GM12878 (cell line): Measurements from ENCODE around the gene CSRP1. TPM values are rescaled to one million over a fixed set of nuclear protein-coding genes. Genes with fewer than 3 reads are reported as not detected.

Experiments
- ATAC-seq: fragments of 200-7000 bp; cut with Tn5 transposase; 3 replicates; pipeline ENCODE4 v1.9.1; 2020; ENCODE audit warnings: mild to moderate bottlenecking, moderate library complexity
- BruUV-seq: library from RNA; stranded (reverse); fragments of 400-500 nt; replicated peaks from 2 replicates; lab custom pipeline; 2021; lab: Mats Ljungman, UMichigan
- CTCF ChIA-PET: fragments of 300-600 bp; sonication (Branson Sonifier 250); formaldehyde crosslinking; extraction: SDS; loops from one replicate; lab custom pipeline; 2021; ENCODE audit warnings: inconsistent platforms; lab: Yijun Ruan, JAX
- POLR2A ChIA-PET: fragments of 350-600 bp; formaldehyde crosslinking; extraction: SDS; loops from one replicate; lab custom pipeline; 2021; ENCODE audit warnings: inconsistent platforms; lab: Charles Lee
- RAD21 ChIA-PET: fragments of 300-600 bp; sonication (Branson Sonifier 250); formaldehyde crosslinking; loops from one replicate; lab custom pipeline; 2023; ENCODE audit warnings: antibody characterized with exemption; ENCODE audit not compliant: unreplicated experiment; lab: Charles Lee
- SMC1A ChIA-PET: fragments of 300-600 bp; sonication (Branson Sonifier 250); formaldehyde crosslinking; loops from one replicate; lab custom pipeline; 2023; ENCODE audit not compliant: unreplicated experiment, uncharacterized antibody; lab: Charles Lee
- DNase-seq: peaks from one replicate; pipeline ENCODE4 v3.0.0-alpha.2; 2011; ENCODE audit warnings: low read depth, low spot score
- FAIRE-seq: peaks from 3 replicates; lab custom pipeline; 2011; peaks lifted over from hg19 to GRCh38; lab: Jason Lieb, UNC
- H2AFZ ChIP-seq: 2 replicates; pipeline ENCODE4 v1.6.0; 2011; ENCODE audit warnings: low read depth, low read length, control low read depth; ENCODE audit not compliant: control insufficient read depth
- H3K27ac ChIP-seq: 2 replicates; pipeline ENCODE4 v1.5.1; 2011; ENCODE audit warnings: control low read depth; ENCODE audit not compliant: control insufficient read depth, insufficient read depth
- H3K27me3 ChIP-seq, 2 experiments: replicated peaks in 1 of 2; 2 replicates each; pipeline versions ENCODE4 v1.6.0 to v1.6.1; 2011; ENCODE audit warnings: low read length in 1 of 2; ENCODE audit not compliant: control insufficient read depth in 2 of 2, insufficient read depth in 2 of 2
- H3K36me3 ChIP-seq, 2 experiments: 2 replicates each; pipeline ENCODE4 v1.5.1; 2011; ENCODE audit warnings: low read length in 1 of 2; ENCODE audit not compliant: control insufficient read depth in 2 of 2, insufficient read depth in 2 of 2
- H3K4me1 ChIP-seq: 2 replicates; pipeline ENCODE4 v1.6.1; 2011; ENCODE audit warnings: mild to moderate bottlenecking, low read length, moderate library complexity, mixed read lengths; ENCODE audit not compliant: control insufficient read depth, insufficient read depth
- H3K4me2 ChIP-seq: 2 replicates; pipeline ENCODE4 v1.6.0; 2011; ENCODE audit warnings: control low read depth; ENCODE audit not compliant: control insufficient read depth, insufficient read depth
- H3K4me3 ChIP-seq: fragments of 200-600 bp; sonication (generic); 2 replicates; pipeline ENCODE4 v1.5.1; 2016
- H3K79me2 ChIP-seq: 2 replicates; pipeline ENCODE4 v1.6.0; 2011; ENCODE audit warnings: low read length; ENCODE audit not compliant: control insufficient read depth, insufficient read depth
- H3K9ac ChIP-seq: 2 replicates; pipeline ENCODE4 v1.8.0; 2011; ENCODE audit warnings: low read length, control low read depth, mixed read lengths; ENCODE audit not compliant: control insufficient read depth, insufficient read depth
- H3K9me3 ChIP-seq: replicated peaks from 3 replicates; pipeline ENCODE4 v1.5.1; 2011; ENCODE audit warnings: mild to moderate bottlenecking, low read length; ENCODE audit not compliant: control insufficient read depth, insufficient read depth
- H4K20me1 ChIP-seq: 2 replicates; pipeline ENCODE4 v1.6.0; 2011; ENCODE audit not compliant: control insufficient read depth, insufficient read depth
- ASH2L ChIP-seq: fragments of 300-600, 200-600 bp; sonication (generic); IDR thresholded peaks from 2 replicates; pipeline ENCODE4 v1.6.1; 2017; ENCODE audit warnings: low read depth, mild to moderate bottlenecking, borderline replicate concordance
- CHD1 ChIP-seq: IDR thresholded peaks from 2 replicates; pipeline ENCODE4 v1.6.1; 2012; ENCODE audit warnings: low read depth, low read length, improper control_type of control experiment
- CREB1 ChIP-seq: IDR thresholded peaks from 2 replicates; pipeline ENCODE4 v1.6.1; 2012; ENCODE audit warnings: low read depth, mild to moderate bottlenecking, inconsistent platforms
- CREM ChIP-seq: IDR thresholded peaks from 2 replicates; pipeline ENCODE4 v1.6.1; 2014; ENCODE audit warnings: antibody characterized with exemption, low read depth
- FOXM1 ChIP-seq: IDR thresholded peaks from 2 replicates; pipeline ENCODE4 v1.6.1; 2012; ENCODE audit warnings: low read depth, mild to moderate bottlenecking, inconsistent platforms, low read length, moderate library complexity
- JUND ChIP-seq: IDR thresholded peaks from 2 replicates; pipeline ENCODE4 v1.6.1; 2012; ENCODE audit warnings: low read depth, mild to moderate bottlenecking, low read length, improper control_type of control experiment, moderate library complexity
- KLF5 ChIP-seq: fragments of 450-650 bp; IDR thresholded peaks from 2 replicates; pipeline ENCODE4 v1.6.1; 2014; ENCODE audit warnings: mild to moderate bottlenecking; ENCODE audit not compliant: partially characterized antibody
- MEF2A ChIP-seq: IDR thresholded peaks from 2 replicates; pipeline ENCODE4 v1.6.1; 2011; ENCODE audit warnings: low read depth, mild to moderate bottlenecking, low read length, moderate library complexity; ENCODE audit not compliant: insufficient read depth
- NR2C2 ChIP-seq: IDR thresholded peaks from 2 replicates; pipeline ENCODE4 v1.6.1; 2011; ENCODE audit warnings: borderline replicate concordance, low read depth; ENCODE audit not compliant: control insufficient read depth, insufficient read length
- RAD21 ChIP-seq: IDR thresholded peaks from 2 replicates; pipeline ENCODE4 v1.6.1; 2011; ENCODE audit warnings: mild to moderate bottlenecking, low read depth, low read length, moderate library complexity; ENCODE audit not compliant: insufficient read depth
- SIN3A ChIP-seq: IDR thresholded peaks from 2 replicates; pipeline ENCODE4 v1.6.1; 2012; ENCODE audit warnings: low read depth, low read length, improper control_type of control experiment
- ZNF207 ChIP-seq: fragments of 450-650 bp; IDR thresholded peaks from 2 replicates; pipeline ENCODE4 v1.6.1; 2014; ENCODE audit warnings: antibody characterized with exemption, mild to moderate bottlenecking, borderline replicate concordance
- WGBS: methylation state at CpG from one replicate; pipeline ENCODE4 v1.1.6; 2016; ENCODE audit warnings: low lambda C conversion rate; ENCODE audit not compliant: insufficient replicate concordance, insufficient coverage; ENCODE audit errors: missing lambda C conversion rate; 5-methylcytosine and 5-hydroxymethylcytosine counted together
- in situ Hi-C: fragments of 300-500 bp; cut with MboI; formaldehyde crosslinking; loops from 9 replicates; pipeline ENCODE4 v1.14.3; 2018; ENCODE audit warnings: mixed read lengths
- intact Hi-C: fragments of 100-400 bp; cut with micrococcal nuclease; formaldehyde crosslinking; loops from one replicate; pipeline ENCODE4 v1.14.2; 2022; ENCODE audit not compliant: unreplicated experiment
- polyA plus RNA-seq, 11 experiments: library from polyadenylated mRNA; depleted of rRNA in 4 of 11; unstranded in 6 of 11; stranded (reverse) in 5 of 11; fragments of >200 nt; fragmentation: Nextera tagmentation in 4 of 11; fragmentation: Illumina TruSeq in 1 of 11; extraction: Ambion mirVana in 4 of 11; extraction: Trizol in 1 of 11; gene quantifications; 1 replicate in 1 of 11; 2 replicates in 10 of 11; pipeline versions ENCODE4 v1.2.1 to v1.2.3, GENCODE V29; 2011 to 2016; ENCODE audit warnings: inconsistent platforms in 2 of 11, missing spikeins in 2 of 11, low read depth in 1 of 11
- total RNA-seq, 4 experiments: library from RNA; depleted of rRNA in 3 of 4; stranded (reverse); fragments of >200 nt in 3 of 4; fragmentation: Illumina TruSeq in 1 of 4; extraction: Trizol in 1 of 4; gene quantifications; 2 replicates each; pipeline versions ENCODE4 v1.2.1 to v1.2.3, GENCODE V29; 2013 to 2021
- TF ChIP-seq, protein P1 (sequence below): fragments of 450-650 bp; IDR thresholded peaks from 2 replicates; pipeline ENCODE4 v1.6.1; 2014; ENCODE audit warnings: mild to moderate bottlenecking

The CSRP1 gene
- total and polyA plus RNA-seq, 10 of the 15 experiments (the other 5 are each of a cell fraction or from before 2014, with no cell fraction given): 23.4 to 99.2 (median 80.7) TPM

DNA sequence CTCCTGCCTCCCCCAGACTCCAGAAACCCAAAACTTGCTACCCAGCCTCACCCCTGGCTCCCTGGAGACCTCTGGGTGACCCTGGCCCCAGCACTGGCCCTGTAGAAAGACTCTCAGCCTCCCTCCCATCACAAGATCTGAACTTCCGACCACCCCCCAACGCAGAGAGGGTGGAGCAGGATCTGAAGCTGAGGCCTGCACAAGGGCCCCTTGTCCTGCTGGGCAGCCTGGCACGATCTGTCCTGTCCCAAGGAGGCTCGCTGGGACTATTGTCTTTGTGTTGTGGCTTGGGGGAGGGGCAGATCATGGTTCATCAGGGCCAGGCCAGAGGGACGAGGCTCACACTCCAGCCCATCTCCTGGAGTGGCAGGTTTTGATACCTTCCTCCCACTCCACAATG is 57.9 kb downstream of the CSRP1 start:
- no peaks in the 10 kb centered on the region for H3K79me2 ChIP-seq
- DNase-seq (no peak), FAIRE-seq (no peak), ATAC-seq (no peak)
- H3K4me3 ChIP-seq: no peak overlapping the region
- BruUV-seq: no TSS peak
- H3K36me3 ChIP-seq: no peaks in the 10 kb centered on the region
- H4K20me1 ChIP-seq: no peaks in the 10 kb centered on the region
- ChIA-PET POLR2A (interaction anchor here (4.4 to 8.2 kb wide), 3 partner anchors 20 to 63 kb away, joined by 17 to 59 read pairs (median 32); partner anchors contain the start of gene PHLDA3), CTCF (interaction anchor here (0.6 to 16.5 kb wide), 15 partner anchors 8 to 110 kb away, joined by 3 to 455 read pairs (median 15); partner anchors contain the start of genes CSRP1 and PHLDA3), RAD21 (interaction anchor here (0.8 to 13.7 kb wide), 7 partner anchors 8 to 64 kb away, joined by 3 to 301 read pairs (median 36); partner anchors contain the start of genes CSRP1 and PHLDA3), SMC1A (interaction anchor here (0.6 to 8.5 kb wide), 12 partner anchors 10 to 95 kb away, joined by 3 to 182 read pairs (median 8); partner anchors contain the start of genes CSRP1 and PHLDA3)
- peaks cover 24% of the 10 kb centered on the region for H3K4me1 ChIP-seq
- H3K27me3 ChIP-seq: no peaks in the 10 kb centered on the region
- H3K9ac ChIP-seq: no peak overlapping the region
- no peak overlapping the region for H3K27ac ChIP-seq
- intact Hi-C loops: loop anchor here (1.0 kb wide), 2 partner anchors 33 to 64 kb away; no protein-coding TSS in a partner anchor
- no peak overlapping the region for H3K4me2 ChIP-seq
- in situ Hi-C loops: loop anchor here (5.0 kb wide), 1 partner anchor 63 kb away; no protein-coding TSS in a partner anchor
- H2AFZ ChIP-seq: no peak overlapping the region
- 68% methylated on average over 5 of the region's 5 CpGs for WGBS
- no peaks in the 10 kb centered on the region; the same call in 2 of the 3 replicates for H3K9me3 ChIP-seq
- no peak for TF ChIP-seq ZNF207
- no peak for TF ChIP-seq CREM

DNA sequence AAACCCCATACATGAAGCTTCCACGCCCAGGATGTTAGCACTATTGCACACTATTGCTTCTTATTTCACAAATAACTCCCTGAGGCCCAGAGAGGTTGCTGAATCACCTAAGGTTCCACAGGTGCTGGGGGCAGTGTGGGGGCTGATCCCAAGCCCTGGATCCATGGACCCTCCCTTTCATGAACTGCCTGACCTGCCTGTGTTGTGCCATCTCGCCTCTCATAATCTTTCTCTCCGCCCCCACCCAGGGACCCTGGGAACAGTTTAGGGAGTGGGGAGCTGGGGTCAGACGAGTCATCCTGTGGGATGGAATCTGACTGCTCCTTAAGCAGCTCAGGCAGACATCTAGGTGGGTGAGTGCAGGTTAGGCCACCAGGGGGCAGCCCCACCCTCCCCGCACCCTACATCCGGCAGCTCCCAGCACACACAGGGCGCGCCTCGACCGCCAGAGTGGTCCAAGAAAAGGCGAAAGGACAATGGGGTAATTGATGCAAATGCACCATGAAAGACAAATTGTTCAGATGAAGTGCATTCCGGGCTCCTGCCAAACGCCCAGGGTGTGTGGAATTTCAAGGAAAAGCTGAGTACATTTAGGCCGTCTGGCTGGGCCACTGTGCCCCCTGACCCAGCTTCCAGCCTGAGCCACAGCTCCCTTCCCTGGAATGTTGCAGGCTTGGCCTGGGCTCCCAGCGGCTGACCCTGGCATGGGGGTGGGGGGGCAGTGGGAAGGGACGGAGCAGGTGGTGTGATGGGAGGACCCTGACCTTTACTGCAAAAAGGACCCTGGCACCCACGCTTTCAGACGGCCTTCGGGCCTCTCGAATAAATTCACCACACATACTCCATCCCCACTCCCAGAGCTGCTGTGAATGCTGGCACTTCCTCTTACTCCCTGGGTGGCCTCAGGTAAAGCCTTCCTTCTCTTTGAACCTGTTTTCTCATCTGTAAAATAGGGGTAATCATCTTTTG is 58.7 kb downstream of the CSRP1 start:
- H3K9me3 ChIP-seq: no peaks in the 10 kb centered on the region; the same call in 2 of the 3 replicates
- no peak overlapping the region for H3K4me3 ChIP-seq
- no peaks in the 10 kb centered on the region for H4K20me1 ChIP-seq
- H3K27me3 ChIP-seq: no peaks in the 10 kb centered on the region
- DNase-seq (no peak), FAIRE-seq (no peak), ATAC-seq (peak; percentile 98)
- H3K4me2 ChIP-seq: peak overlapping the region; percentile 49; the same call in 1 of the 2 replicates
- no TSS peak for BruUV-seq
- H3K79me2 ChIP-seq: no peaks in the 10 kb centered on the region
- intact Hi-C loops (loop anchor here (1.0 kb wide), 2 partner anchors 34 to 65 kb away; no protein-coding TSS in a partner anchor), in situ Hi-C loops (loop anchor here (5.0 kb wide), 1 partner anchor 64 kb away; no protein-coding TSS in a partner anchor)
- H3K27ac ChIP-seq: no peak overlapping the region
- CTCF ChIA-PET: interaction anchor here (0.6 to 16.5 kb wide), 32 partner anchors 7 to 359 kb away, joined by 3 to 455 read pairs (median 5); partner anchors contain the start of genes CSRP1, PHLDA3 and TNNI1
- H3K9ac ChIP-seq: no peak overlapping the region
- WGBS: 11% methylated on average over 20 of the region's 20 CpGs
- POLR2A ChIA-PET: interaction anchor here (0.6 to 8.2 kb wide), 9 partner anchors 8 to 69 kb away, joined by 3 to 59 read pairs (median 5); partner anchors contain the start of gene PHLDA3
- SMC1A ChIA-PET: interaction anchor here (0.6 to 8.5 kb wide), 20 partner anchors 8 to 96 kb away, joined by 3 to 182 read pairs (median 5); partner anchors contain the start of genes CSRP1 and PHLDA3
- peaks cover 16% of the 10 kb centered on the region for H3K4me1 ChIP-seq
- no peaks in the 10 kb centered on the region for H3K36me3 ChIP-seq
- RAD21 ChIA-PET: interaction anchor here (0.8 to 13.7 kb wide), 25 partner anchors 9 to 345 kb away, joined by 3 to 301 read pairs (median 5); partner anchors contain the start of genes CSRP1 and PHLDA3
- peak overlapping the region; percentile 70 for H2AFZ ChIP-seq
- TF ChIP-seq JUND (no peak), CREB1 (no peak), RAD21 (peak; percentile 77), CHD1 (no peak), FOXM1 (no peak), ASH2L (no peak), SIN3A (no peak), NR2C2 (no peak), KLF5 (no peak), MEF2A (no peak)
- TF ChIP-seq, protein P1, sequence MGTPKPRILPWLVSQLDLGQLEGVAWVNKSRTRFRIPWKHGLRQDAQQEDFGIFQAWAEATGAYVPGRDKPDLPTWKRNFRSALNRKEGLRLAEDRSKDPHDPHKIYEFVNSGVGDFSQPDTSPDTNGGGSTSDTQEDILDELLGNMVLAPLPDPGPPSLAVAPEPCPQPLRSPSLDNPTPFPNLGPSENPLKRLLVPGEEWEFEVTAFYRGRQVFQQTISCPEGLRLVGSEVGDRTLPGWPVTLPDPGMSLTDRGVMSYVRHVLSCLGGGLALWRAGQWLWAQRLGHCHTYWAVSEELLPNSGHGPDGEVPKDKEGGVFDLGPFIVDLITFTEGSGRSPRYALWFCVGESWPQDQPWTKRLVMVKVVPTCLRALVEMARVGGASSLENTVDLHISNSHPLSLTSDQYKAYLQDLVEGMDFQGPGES: no peak
